Activated CD4-positive, CD25-positive, alpha-beta regulatory T cell (primary cell): Measurements from ENCODE around the gene IPCEF1.

ENCODE experiments used
- DNase-seq, 4 experiments: peaks; one replicate each; lab custom pipeline; 2025; lab: John Stamatoyannopoulos, UW

The IPCEF1 gene

GRCh38 chr6:154159126-154159525 is 197.5 kb downstream of the IPCEF1 start:
- no peak for DNase-seq

- DNase-seq: no peak
These were observed 198.9 kb downstream of the IPCEF1 start for GRCh38 chr6:154157706-154158105.

- DNase-seq: no peak
These were observed 199.5 kb downstream of the IPCEF1 start for GRCh38 chr6:154157082-154157481.

GRCh38 chr6:154156135-154156896 is 200.3 kb downstream of the IPCEF1 start:
- DNase-seq: peak; percentile 15 to 41 (median 24)

- DNase-seq: peak; percentile 18 to 48 (median 38)
These were observed 202.1 kb downstream of the IPCEF1 start for GRCh38 chr6:154154389-154154967.

- DNase-seq: no peak
These were observed 212.8 kb downstream of the IPCEF1 start for GRCh38 chr6:154143753-154144152.

GRCh38 chr6:154140743-154141142 is 215.9 kb downstream of the IPCEF1 start:
- DNase-seq: no peak

- DNase-seq: no peak
These were observed 216.7 kb downstream of the IPCEF1 start for GRCh38 chr6:154139892-154140291.

- no peak for DNase-seq
These were observed 217.8 kb downstream of the IPCEF1 start for GRCh38 chr6:154138793-154139192.

GRCh38 chr6:154134471-154135147 is 222.0 kb downstream of the IPCEF1 start:
- no peak for DNase-seq

- DNase-seq: no peak
These were observed 228.9 kb downstream of the IPCEF1 start for GRCh38 chr6:154127657-154128056.

- DNase-seq: no peak
These were observed 231.2 kb downstream of the IPCEF1 start for GRCh38 chr6:154125421-154125820.

- DNase-seq: no peak
These were observed 233.2 kb downstream of the IPCEF1 start for GRCh38 chr6:154123155-154123956.

GRCh38 chr6:154122195-154122925 is 234.2 kb downstream of the IPCEF1 start:
- no peak for DNase-seq

- no peak for DNase-seq
These were observed 239.1 kb downstream of the IPCEF1 start for GRCh38 chr6:154117485-154117884.

- DNase-seq: no peak
These were observed 243.2 kb downstream of the IPCEF1 start for GRCh38 chr6:154113392-154113791.

- DNase-seq: no peak
These were observed 244.3 kb downstream of the IPCEF1 start for GRCh38 chr6:154112181-154112809.

GRCh38 chr6:154111025-154111424 is 245.6 kb downstream of the IPCEF1 start:
- DNase-seq: no peak

GRCh38 chr6:154106251-154106650 is 250.4 kb downstream of the IPCEF1 start:
- no peak for DNase-seq
